Activated CD8-positive, alpha-beta T cell treated with anti-CD3 and anti-CD28 coated beads for 36 hours (primary cell): ENCODE measurements around the gene PDK3. TPM values are rescaled to one million over a fixed set of nuclear protein-coding genes. Genes with fewer than 3 reads are reported as not detected.

ENCODE experiments used
- ATAC-seq: fragments of 200-7000 bp; cut with Tn5 transposase; one replicate; pipeline ENCODE4 v1.10.0; 2021; ENCODE audit warnings: mild to moderate bottlenecking, moderate library complexity
- CTCF ChIA-PET: fragments of 350-600 bp; sonication (Branson Sonifier 250); formaldehyde crosslinking; loops from one replicate; lab custom pipeline; 2021; ENCODE audit warnings: antibody characterized with exemption; lab: Charles Lee
- POLR2A ChIA-PET: fragments of 350-600 bp; sonication (Branson Sonifier 250); formaldehyde crosslinking; loops from one replicate; lab custom pipeline; 2021; ENCODE audit warnings: antibody characterized with exemption; lab: Charles Lee
- DNase-seq: peaks from one replicate; pipeline ENCODE4 v3.0.0-alpha.2; 2020
- H3K27ac Mint-ChIP-seq: one replicate; pipeline ENCODE4 v1.8.0; 2021; ENCODE audit warnings: mild to moderate bottlenecking, mixed read lengths
- H3K27me3 Mint-ChIP-seq: one replicate; pipeline ENCODE4 v1.8.0; 2021; ENCODE audit warnings: mixed read lengths
- H3K36me3 Mint-ChIP-seq: one replicate; pipeline ENCODE4 v1.8.0; 2021; ENCODE audit warnings: low read depth, mixed read lengths
- H3K4me1 Mint-ChIP-seq: one replicate; pipeline ENCODE4 v1.8.0; 2021; ENCODE audit warnings: low read depth, mixed read lengths
- H3K4me3 Mint-ChIP-seq: one replicate; pipeline ENCODE4 v1.8.0; 2021; ENCODE audit warnings: mild to moderate bottlenecking, moderate library complexity, mixed read lengths
- H3K9me3 Mint-ChIP-seq: one replicate; pipeline ENCODE4 v1.8.0; 2021; ENCODE audit warnings: mixed read lengths
- CTCF ChIP-seq: fragments of 200-600 bp; IDR thresholded peaks from one replicate; pipeline ENCODE4 v1.8.0; 2022; ENCODE audit warnings: antibody characterized with exemption, mild to moderate bottlenecking
- intact Hi-C: fragments of 100-400 bp; cut with micrococcal nuclease; formaldehyde crosslinking; loops from one replicate; pipeline ENCODE4 v1.10.0; 2022
- total RNA-seq, 2 experiments: library from RNA; stranded (reverse); gene quantifications; one replicate each; pipeline ENCODE4 v1.2.3, GENCODE V29; 2021

PDK3 gene
- total RNA-seq, 2 experiments from 2014 or later = 46.4 to 50.8 TPM

GRCh38 chrX:24426340-24426913 is 38.7 kb upstream of the PDK3 start:
- TF ChIP-seq CTCF = no peak
- Mint-ChIP-seq H3K9me3 (no peaks in the 10 kb centered on the region), H3K27me3 (no peaks in the 10 kb centered on the region), H3K36me3 (no peaks in the 10 kb centered on the region), H3K4me1 (peaks cover 3% of the 10 kb centered on the region), H3K27ac (peak overlapping the region; percentile 20), H3K4me3 (peak overlapping the region; percentile 29)
- ChIA-PET CTCF (no interaction called here), POLR2A (no interaction called here)
- DNase-seq (no peak), ATAC-seq (peak; percentile 74)
- intact Hi-C loops = no loop called here

DNA sequence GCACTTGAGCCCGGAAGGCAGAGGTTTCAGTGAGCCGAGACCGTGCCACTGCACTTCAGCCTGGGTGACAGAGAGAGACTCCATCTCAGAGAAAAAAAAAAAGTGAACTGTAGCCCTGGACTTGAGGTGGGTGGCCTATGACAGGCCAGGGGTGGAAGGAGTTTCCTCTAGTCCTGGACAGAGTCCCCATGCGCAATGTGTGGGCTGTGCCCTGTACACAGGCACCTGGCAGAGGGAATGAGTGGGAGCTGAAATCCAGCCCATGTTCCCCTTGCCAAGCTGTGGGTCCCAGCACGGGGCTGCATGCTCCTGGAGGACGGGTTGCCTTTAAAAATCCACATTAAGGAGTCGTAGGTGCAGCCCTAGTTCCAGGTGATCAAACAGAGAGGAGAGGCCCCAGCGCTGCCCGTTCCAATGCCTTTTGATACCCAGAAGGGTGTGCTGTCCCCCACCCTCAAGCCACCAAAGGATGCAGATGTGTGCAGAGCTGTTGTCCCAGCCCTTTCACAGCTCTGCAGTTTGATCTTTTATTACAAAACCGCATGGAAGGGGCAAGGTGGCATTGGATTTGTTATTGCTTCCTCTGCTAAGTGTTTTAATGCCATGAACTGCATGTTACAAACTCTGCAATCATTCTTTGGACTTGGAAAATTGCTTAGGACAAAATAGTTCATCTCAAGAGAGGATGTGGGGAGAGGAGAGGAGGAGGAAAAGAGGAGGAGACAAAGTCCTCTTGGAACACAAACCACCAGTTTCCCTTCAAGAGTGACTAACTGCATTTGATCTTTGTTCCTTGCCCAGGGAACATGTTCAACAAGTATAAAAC is 38.0 kb upstream of the PDK3 start:
- intact Hi-C loops = no loop called here
- H3K36me3 Mint-ChIP-seq = no peaks in the 10 kb centered on the region
- H3K27me3 Mint-ChIP-seq = no peaks in the 10 kb centered on the region
- POLR2A ChIA-PET = no interaction called here
- H3K27ac Mint-ChIP-seq = no peak overlapping the region
- H3K9me3 Mint-ChIP-seq = no peaks in the 10 kb centered on the region
- CTCF ChIA-PET = no interaction called here
- no peak for TF ChIP-seq CTCF
- ATAC-seq (no peak), DNase-seq (no peak)
- peaks cover 3% of the 10 kb centered on the region for H3K4me1 Mint-ChIP-seq
- H3K4me3 Mint-ChIP-seq = no peak overlapping the region

GRCh38 chrX:24427747-24428019 is 37.4 kb upstream of the PDK3 start:
- H3K9me3 Mint-ChIP-seq = no peaks in the 10 kb centered on the region
- H3K27me3 Mint-ChIP-seq = no peaks in the 10 kb centered on the region
- no peaks in the 10 kb centered on the region for H3K36me3 Mint-ChIP-seq
- POLR2A ChIA-PET = no interaction called here
- no peak for TF ChIP-seq CTCF
- H3K27ac Mint-ChIP-seq = no peak overlapping the region
- H3K4me1 Mint-ChIP-seq = peaks cover 6% of the 10 kb centered on the region
- ATAC-seq = no peak
- intact Hi-C loops = no loop called here
- no peak for DNase-seq
- CTCF ChIA-PET = no interaction called here
- no peak overlapping the region for H3K4me3 Mint-ChIP-seq

DNA sequence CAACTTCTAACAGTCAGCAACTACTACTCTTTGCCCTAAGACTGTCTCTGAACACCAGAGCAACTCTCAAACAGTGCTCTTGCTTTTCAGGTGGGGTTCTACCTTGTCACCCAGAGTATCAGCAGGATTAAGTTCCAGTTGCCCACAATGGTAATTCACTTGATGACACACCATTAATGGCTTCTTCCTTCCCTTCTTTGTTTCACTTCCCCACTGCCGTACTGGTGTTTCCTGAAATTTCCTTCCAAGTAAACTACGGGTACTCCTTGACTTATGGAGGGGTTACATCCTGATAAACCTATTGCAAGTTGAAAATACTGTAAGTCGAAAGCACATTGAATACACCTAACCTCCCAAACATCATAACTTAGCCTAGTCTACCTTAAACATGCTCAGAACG is 36.6 kb upstream of the PDK3 start:
- Mint-ChIP-seq H3K4me1 (peaks cover 6% of the 10 kb centered on the region), H3K9me3 (no peaks in the 10 kb centered on the region), H3K27me3 (no peaks in the 10 kb centered on the region), H3K4me3 (no peak overlapping the region), H3K27ac (no peak overlapping the region), H3K36me3 (no peaks in the 10 kb centered on the region)
- CTCF ChIA-PET = no interaction called here
- DNase-seq (no peak), ATAC-seq (no peak)
- POLR2A ChIA-PET = no interaction called here
- no peak for TF ChIP-seq CTCF
- intact Hi-C loops = no loop called here

- ATAC-seq (no peak), DNase-seq (no peak)
- H3K27ac Mint-ChIP-seq = no peak overlapping the region
- H3K4me3 Mint-ChIP-seq = no peak overlapping the region
- H3K9me3 Mint-ChIP-seq = no peaks in the 10 kb centered on the region
- H3K36me3 Mint-ChIP-seq = no peaks in the 10 kb centered on the region
- H3K27me3 Mint-ChIP-seq = no peaks in the 10 kb centered on the region
- H3K4me1 Mint-ChIP-seq = peaks cover 10% of the 10 kb centered on the region
- ChIA-PET CTCF (no interaction called here), POLR2A (no interaction called here)
- no peak for TF ChIP-seq CTCF
- intact Hi-C loops = no loop called here
Observed at GRCh38 chrX:24435060-24435459, 30.0 kb upstream of the PDK3 start.
